ENCODE results near the gene PROZ.
"Not testable (repeated sequence)": the region's sequence is repeated elsewhere in the genome, so short reads cannot be mapped to it uniquely, and the experiment has no call there.

The PROZ gene
- total RNA-seq: 0 to 1.2 (median 0) reads per million in 18 experiments

- DNase-seq: no peak
These were observed at the start of gene PROZ for GRCh38 chr13:113157929-113158747. Gene PROZ, plus strand, starts transcription at chr13:113158648. Its CDS starts 13 bp downstream, at chr13:113158661.

GRCh38 chr13:113109151-113110047 lies 49.0 kb upstream of the PROZ start:
- DNase-seq: no peak

- DNase-seq: peak in 1 of 2 donors; percentile 44
These were observed 48.2 kb upstream of the PROZ start for GRCh38 chr13:113110048-113110851.

DNA sequence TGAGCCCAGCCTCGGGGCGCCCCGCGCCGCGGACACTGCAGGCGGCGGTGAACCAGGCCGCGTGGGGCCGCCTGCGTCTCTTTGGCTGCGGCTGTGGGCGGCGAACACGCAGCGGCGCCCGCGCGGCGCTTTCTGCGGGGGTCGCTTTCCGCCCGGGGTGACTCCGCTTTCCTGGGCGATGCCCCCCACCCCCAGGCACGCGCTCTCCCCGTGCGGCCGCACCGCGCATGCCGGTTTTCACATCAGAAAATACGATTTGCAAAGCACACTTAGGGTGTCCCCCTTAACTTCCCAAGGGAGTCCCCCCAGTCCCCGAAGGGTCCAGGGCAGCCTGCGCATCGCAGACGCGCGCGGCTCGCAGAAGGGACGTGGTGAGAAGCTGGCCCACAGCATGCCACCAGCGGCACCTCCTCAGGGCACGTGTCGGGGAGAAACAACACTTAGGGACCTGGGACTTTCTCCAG lies 47.6 kb upstream of the PROZ start:
- no peak for DNase-seq

DNA sequence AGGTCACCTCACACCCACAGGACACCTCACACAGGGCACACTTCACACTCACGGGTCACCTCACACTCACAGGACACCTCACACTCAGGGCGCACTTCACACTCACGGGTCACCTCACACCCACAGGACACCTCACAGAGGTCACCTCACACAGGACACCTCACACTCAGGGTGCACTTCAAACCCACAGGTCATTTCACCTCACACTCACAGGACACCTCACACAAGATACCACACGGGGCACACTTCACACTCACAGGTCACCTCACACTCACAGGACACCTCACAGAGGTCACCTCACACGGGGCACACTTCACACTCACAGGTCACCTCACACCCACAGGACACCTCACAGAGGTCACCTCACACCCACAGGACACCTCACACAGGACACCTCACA lies 46.6 kb upstream of the PROZ start:
- not testable (repeated sequence) for DNase-seq

DNA sequence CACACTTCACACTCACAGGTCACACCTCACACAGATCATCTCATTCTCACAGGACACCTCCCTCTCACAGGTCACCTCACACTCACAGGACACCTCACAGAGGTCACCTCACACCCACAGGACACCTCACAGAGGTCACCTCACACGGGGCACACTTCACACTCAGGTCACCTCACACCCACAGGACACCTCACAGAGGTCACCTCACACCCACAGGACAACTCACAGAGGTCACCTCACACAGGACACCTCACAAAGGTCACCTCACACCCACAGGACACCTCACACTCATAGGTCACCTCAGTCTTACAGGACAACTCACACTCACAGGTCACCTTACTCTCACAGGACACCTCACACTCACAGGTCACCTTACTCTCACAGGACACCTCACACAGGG lies 46.0 kb upstream of the PROZ start:
- DNase-seq: not testable (repeated sequence)

GRCh38 chr13:113112893-113113845 lies 45.3 kb upstream of the PROZ start:
- no peak for DNase-seq

DNA sequence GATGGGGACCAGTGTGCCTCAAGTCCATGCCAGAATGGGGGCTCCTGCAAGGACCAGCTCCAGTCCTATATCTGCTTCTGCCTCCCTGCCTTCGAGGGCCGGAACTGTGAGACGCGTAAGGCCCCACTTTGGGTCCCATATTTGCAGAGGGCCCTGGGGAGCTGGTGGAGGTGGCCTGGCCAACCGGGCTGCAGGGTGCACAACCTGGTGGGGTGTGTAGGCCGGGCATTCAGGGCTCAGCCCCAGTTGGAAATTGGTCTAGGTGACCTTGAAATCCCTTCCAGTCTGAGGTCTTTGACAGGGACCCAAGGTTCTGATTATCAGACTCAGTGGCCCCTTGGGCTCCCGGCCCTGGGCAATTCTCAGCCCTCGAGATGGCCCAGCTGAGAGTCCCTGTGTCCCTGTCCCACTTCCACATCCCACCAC lies 44.6 kb upstream of the PROZ start:
- no peak for DNase-seq

GRCh38 chr13:113114511-113115362 lies 43.7 kb upstream of the PROZ start:
- DNase-seq: no peak

DNA sequence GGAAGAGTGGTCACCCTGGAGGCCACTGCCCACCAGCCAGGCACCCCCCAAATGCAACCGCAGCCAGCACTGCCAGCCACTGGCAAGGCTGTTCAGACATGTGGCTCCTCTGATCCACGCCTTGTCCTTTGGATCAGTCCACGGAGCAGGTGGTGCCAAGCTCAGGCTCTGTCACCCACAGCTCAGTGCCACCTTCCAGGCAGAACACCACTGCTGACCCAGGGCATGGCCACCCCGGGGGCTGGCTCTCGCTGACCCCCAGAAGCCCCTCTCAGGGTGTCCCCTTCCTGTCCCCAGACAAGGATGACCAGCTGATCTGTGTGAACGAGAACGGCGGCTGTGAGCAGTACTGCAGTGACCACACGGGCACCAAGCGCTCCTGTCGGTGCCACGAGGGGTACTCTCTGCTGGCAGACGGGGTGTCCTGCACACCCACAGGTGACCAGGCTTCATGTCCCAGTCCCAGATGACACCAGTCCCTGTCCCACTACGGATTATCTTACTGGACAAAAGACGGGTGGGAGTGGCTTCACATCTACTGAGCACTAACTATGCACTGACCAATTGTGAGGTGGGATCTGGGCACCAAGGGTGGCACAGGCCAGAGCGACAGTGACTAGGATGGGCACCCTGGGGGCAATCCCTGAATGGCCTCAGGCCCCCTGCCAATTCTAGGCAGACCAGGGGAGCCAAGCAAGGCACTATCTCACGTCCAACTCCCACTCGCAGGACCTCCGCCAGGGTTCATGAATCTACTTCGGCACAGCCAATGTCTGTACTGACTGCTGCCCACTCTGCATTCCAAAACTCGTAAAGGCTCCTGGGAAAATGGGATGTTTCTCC lies 42.9 kb upstream of the PROZ start:
- DNase-seq: no peak

DNA sequence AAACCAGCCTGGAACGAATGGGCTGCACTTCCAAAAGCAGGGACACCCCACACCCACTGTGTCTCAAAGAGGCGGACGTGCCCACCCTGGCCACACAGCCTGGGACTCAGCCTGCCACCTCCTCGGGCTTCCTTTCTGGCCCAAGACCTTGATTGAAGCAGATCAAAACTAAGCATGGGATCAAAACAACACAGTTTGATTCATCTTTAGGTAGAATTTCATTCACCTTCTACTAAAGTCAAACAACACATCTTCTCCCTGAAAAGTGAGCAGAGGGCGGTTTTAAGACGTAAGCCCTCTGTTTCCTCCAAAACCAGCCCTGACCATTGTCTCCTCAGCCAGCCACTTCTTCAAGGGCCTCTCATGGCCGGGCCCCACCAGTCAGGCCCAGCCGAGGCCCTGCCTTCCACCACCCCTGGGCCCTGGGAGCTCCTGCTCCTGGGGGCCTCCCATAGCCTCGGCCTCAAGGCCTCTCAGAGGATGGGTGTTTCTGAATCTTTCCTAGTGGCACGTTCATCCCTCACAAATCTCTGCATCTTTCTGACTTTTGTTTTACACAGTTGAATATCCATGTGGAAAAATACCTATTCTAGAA lies 42.1 kb upstream of the PROZ start:
- DNase-seq: no peak

DNA sequence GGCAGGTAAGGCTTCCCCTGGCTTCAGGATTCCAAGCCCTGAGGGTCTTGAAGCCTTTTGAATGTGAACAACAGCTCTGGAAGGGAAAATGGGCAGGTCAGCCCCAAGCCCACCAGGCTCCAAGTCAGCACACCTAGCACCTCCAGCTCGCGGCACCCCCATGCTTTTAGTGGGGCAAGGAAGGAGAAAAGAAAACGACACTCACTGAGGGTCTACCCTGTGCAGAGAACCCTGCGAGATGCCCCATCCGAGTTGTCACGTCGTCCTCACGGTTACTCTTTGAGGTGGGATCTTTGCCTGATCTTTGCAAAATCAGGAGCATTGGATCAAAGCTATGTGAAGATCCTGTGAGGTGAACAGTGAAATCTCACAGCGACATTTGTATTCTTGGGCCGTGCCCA lies 41.6 kb upstream of the PROZ start:
- DNase-seq: no peak

- no peak for DNase-seq
These were observed 41.0 kb upstream of the PROZ start for GRCh38 chr13:113117335-113117872.

- DNase-seq: no peak
These were observed 40.6 kb upstream of the PROZ start for GRCh38 chr13:113117911-113118260.

- DNase-seq: no peak
These were observed 40.0 kb upstream of the PROZ start for GRCh38 chr13:113118261-113119021.

GRCh38 chr13:113119166-113119821 lies 39.2 kb upstream of the PROZ start:
- no peak for DNase-seq

GRCh38 chr13:113119822-113120189 lies 38.6 kb upstream of the PROZ start:
- no peak for DNase-seq
